GM18873 (cell line): ENCODE results near the gene PRRX1.

Source experiments
- ATAC-seq: cut with Tn5 transposase; IDR thresholded peaks from one replicate; pipeline ENCODE4 v1.9.1; 2021; ENCODE audit warnings: mild to moderate bottlenecking, moderate library complexity, moderate number of reproducible peaks; ENCODE audit not compliant: unreplicated experiment, low FRiP score

The PRRX1 gene

GRCh38 chr1:170664093-170664827, at the start of gene PRRX1:
Gene PRRX1 (plus strand): TSS chr1:170664131. CDS start chr1:170664219, 88 bp downstream.
- no peak for ATAC-seq

GRCh38 chr1:170617591-170618330, 46.2 kb upstream of the PRRX1 start:
- no peak for ATAC-seq

- no peak for ATAC-seq
These were observed 45.5 kb upstream of the PRRX1 start for GRCh38 chr1:170618421-170618820.

GRCh38 chr1:170619241-170620028, 44.5 kb upstream of the PRRX1 start:
- no peak for ATAC-seq

GRCh38 chr1:170620164-170620563, 43.8 kb upstream of the PRRX1 start:
- ATAC-seq = no peak

GRCh38 chr1:170623171-170623570, 40.8 kb upstream of the PRRX1 start:
- no peak for ATAC-seq

DNA sequence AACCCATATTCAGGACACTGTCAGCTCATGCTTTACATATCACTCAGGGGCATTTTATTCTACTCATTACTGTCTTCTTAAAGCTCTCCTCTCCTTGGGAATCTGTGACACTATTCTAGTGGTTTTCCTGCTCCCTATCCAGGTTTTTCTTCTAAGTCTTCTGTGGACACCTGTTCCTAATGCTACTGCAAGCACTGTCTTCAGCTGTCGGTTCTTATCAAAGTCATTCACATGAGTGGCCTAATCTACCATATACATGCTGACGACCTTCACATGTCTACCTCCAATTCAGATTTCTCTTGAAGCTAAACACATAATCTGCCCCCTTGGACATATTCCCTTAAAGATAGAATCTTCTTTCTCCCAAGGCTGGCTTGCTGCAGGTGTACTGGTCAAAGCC, 39.8 kb upstream of the PRRX1 start:
- no peak for ATAC-seq

- ATAC-seq = no peak
These were observed 33.0 kb upstream of the PRRX1 start for GRCh38 chr1:170630977-170631376.

DNA sequence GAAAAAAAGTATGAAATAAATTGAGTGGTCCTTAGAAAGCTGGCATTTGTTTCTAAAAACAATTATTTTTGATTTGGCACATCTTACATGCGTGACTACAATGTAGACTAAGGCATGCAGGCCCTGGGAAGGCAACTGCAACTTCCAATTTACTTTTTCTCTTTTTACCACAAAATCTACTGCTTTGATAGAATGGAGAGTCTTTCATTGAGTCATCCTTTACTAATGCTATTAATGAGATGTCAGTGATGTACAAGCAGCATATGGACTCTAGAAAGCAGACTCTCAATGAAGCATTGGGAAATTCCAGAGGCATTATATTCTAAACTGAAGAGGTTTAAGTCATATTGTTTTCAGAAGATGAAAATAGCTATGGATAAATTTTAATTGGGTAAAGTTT, 29.6 kb upstream of the PRRX1 start:
- ATAC-seq = no peak

GRCh38 chr1:170634824-170635410, 29.0 kb upstream of the PRRX1 start:
- ATAC-seq = no peak

GRCh38 chr1:170640581-170640980, 23.4 kb upstream of the PRRX1 start:
- ATAC-seq = no peak

GRCh38 chr1:170657275-170657853, 6.6 kb upstream of the PRRX1 start:
- no peak for ATAC-seq

GRCh38 chr1:170659399-170660035, 4.4 kb upstream of the PRRX1 start:
- ATAC-seq = no peak

DNA sequence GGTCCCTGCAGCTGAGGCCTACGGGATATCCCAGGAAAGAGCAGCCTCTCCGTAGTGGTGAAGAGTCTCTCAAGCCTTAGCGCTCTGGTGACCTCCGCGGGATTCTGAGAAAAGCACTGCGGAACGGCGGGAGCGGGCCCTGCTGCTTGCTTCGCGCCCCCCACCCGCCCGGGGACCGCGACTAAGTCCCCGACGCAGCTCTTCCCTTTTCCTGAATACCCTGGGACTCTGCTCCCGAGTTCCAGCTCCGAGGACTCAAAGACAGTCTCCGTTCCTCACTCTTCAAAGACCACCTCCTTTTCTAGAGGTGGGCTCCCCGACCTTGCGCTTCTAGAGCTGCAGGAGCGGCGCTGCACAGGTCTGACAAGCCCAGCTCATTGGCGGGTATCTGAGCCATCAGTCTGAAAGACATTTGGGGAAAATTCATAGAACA, 3.6 kb upstream of the PRRX1 start:
- ATAC-seq = no peak

GRCh38 chr1:170660871-170661645, 2.9 kb upstream of the PRRX1 start:
- no peak for ATAC-seq

- no peak for ATAC-seq
These were observed 2.1 kb upstream of the PRRX1 start for GRCh38 chr1:170661646-170662411.

GRCh38 chr1:170662561-170663403, 1.1 kb upstream of the PRRX1 start:
- no peak for ATAC-seq
